T-helper 17 cell (primary cell): Measurements from ENCODE around the gene CACNA1B. TPM values are rescaled to one million over a fixed set of nuclear protein-coding genes. Genes with fewer than 3 reads are reported as not detected.
"Not testable (repeated sequence)": the region's sequence is repeated elsewhere in the genome, so short reads cannot be mapped to it uniquely, and the experiment has no call there.

Experiments
- ATAC-seq: fragments of 150-1000 bp; cut with Tn5 transposase; 2 replicates; pipeline ENCODE4 v1.10.0; 2021; ENCODE audit warnings: mild to moderate bottlenecking, moderate library complexity
- DNase-seq, 3 donors: peaks; one replicate each; pipeline versions ENCODE4 v3.0.0 to v3.0.0-alpha.2; 2020 to 2021
- H3K9me3 ChIP-seq: one replicate; pipeline ENCODE4 v1.7.0; 2013; ENCODE audit warnings: low read length, mild to moderate bottlenecking; ENCODE audit not compliant: control insufficient read depth, poor library complexity, severe bottlenecking
- H3K27ac Mint-ChIP-seq: one replicate; pipeline ENCODE4 v1.8.0; 2022; ENCODE audit warnings: mild to moderate bottlenecking, moderate library complexity, mixed read lengths
- H3K27me3 Mint-ChIP-seq: one replicate; pipeline ENCODE4 v1.8.0; 2022; ENCODE audit warnings: mixed read lengths
- H3K36me3 Mint-ChIP-seq: one replicate; pipeline ENCODE4 v1.8.0; 2022; ENCODE audit warnings: low read depth, mixed read lengths
- H3K4me1 Mint-ChIP-seq: one replicate; pipeline ENCODE4 v1.8.0; 2022; ENCODE audit warnings: mild to moderate bottlenecking, mixed read lengths
- H3K4me3 Mint-ChIP-seq: one replicate; pipeline ENCODE4 v1.8.0; 2022; ENCODE audit warnings: mild to moderate bottlenecking, moderate library complexity, mixed read lengths
- total RNA-seq, 4 donors: library from RNA in 2 of 4; stranded (reverse) in 2 of 4; gene quantifications; one replicate each; pipeline ENCODE4 v1.2.3 and lab custom pipeline; 2022 to 2026

The CACNA1B gene
- total RNA-seq, 2 donors from 2014 or later, result 0.22 TPM; not detected in 1

- not testable (repeated sequence) for H3K9me3 ChIP-seq, DNase-seq, H3K36me3 Mint-ChIP-seq, H3K4me3 Mint-ChIP-seq, H3K4me1 Mint-ChIP-seq, ATAC-seq, H3K27ac Mint-ChIP-seq
- peaks cover 13% of the 10 kb centered on the region for H3K27me3 Mint-ChIP-seq
These were observed 7.0 kb downstream of the CACNA1B start for GRCh38 chr9:137884547-137884946.

GRCh38 chr9:137885121-137885520 is 7.5 kb downstream of the CACNA1B start:
- not testable (repeated sequence) for H3K27ac Mint-ChIP-seq, DNase-seq, ATAC-seq, H3K4me3 Mint-ChIP-seq, H3K9me3 ChIP-seq, H3K4me1 Mint-ChIP-seq, H3K27me3 Mint-ChIP-seq, H3K36me3 Mint-ChIP-seq

- not testable (repeated sequence) for H3K4me1 Mint-ChIP-seq, H3K9me3 ChIP-seq, H3K4me3 Mint-ChIP-seq, DNase-seq, H3K27me3 Mint-ChIP-seq, ATAC-seq, H3K27ac Mint-ChIP-seq, H3K36me3 Mint-ChIP-seq
These were observed 11.0 kb downstream of the CACNA1B start for GRCh38 chr9:137888621-137889020.

DNA sequence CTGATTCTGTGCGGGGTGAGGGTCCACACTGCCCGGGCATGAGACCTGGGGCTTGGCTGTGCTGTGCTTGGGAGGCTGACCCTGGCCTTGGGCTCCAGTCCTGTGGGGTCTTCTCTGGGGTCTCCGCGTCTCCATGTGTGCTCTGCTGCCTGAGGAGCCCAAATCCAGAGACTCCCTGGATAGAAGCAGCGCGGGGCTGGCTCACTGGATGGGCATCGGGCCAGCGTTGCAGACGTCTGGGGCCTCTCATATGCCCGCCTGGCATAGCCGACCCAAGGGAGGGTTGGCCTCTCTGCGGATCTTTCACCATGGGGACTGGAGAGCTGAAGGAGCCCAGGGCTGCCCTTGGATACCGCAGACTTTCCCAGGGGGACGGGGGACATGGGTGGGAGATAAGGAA is 12.4 kb downstream of the CACNA1B start:
- H3K9me3 ChIP-seq, ATAC-seq, H3K4me1 Mint-ChIP-seq, H3K4me3 Mint-ChIP-seq, H3K36me3 Mint-ChIP-seq, H3K27ac Mint-ChIP-seq, H3K27me3 Mint-ChIP-seq, DNase-seq: not testable (repeated sequence)

GRCh38 chr9:137890768-137891587 is 13.4 kb downstream of the CACNA1B start:
- not testable (repeated sequence) for H3K36me3 Mint-ChIP-seq, ATAC-seq, H3K9me3 ChIP-seq, H3K4me1 Mint-ChIP-seq, DNase-seq, H3K4me3 Mint-ChIP-seq, H3K27me3 Mint-ChIP-seq, H3K27ac Mint-ChIP-seq

- H3K36me3 Mint-ChIP-seq, result no peaks in the 10 kb centered on the region
- no peaks in the 10 kb centered on the region for H3K4me1 Mint-ChIP-seq
- ATAC-seq (no peak), DNase-seq (no peak)
- H3K27ac Mint-ChIP-seq, result no peak overlapping the region
- H3K9me3 ChIP-seq, result no peaks in the 10 kb centered on the region
- H3K27me3 Mint-ChIP-seq, result no peaks in the 10 kb centered on the region
- no peak overlapping the region for H3K4me3 Mint-ChIP-seq
These were observed 14.2 kb downstream of the CACNA1B start for GRCh38 chr9:137891588-137892423.

DNA sequence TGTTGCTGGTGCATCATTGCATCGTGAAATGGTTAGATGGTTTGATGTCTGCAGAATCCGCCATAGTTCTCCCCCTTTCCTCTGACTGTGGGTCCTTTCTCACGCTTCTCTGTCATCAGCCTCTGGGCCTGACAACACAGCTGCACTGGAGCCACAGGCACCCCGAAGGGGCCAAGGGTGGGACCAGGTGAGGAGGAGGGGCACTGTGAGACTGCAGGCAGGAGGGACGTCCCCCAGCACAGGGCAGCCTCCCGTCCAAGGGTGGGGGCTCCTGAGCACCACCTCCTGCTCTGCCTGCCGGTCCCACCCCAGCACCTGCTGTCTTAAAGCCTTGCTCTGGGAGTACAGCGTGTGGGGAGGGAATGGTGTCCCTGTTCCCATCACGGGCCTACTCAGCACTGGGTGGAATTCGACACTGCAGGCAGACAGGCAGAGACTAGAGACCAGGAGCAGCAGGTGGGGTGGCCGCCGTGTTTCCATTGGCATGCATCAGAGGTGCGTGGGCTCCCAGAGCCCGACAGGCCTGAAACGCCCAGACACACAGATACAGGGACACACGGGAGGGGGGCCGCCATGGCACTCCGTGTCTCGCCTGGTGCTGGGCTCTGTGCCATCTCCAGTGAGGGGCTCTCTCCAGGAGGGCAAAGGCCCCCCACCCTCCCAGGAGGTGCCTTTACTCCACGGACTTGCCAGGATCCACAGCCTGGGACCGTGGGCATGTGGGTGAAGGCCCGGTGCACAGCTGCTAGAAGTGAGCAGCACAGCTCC is 15.0 kb downstream of the CACNA1B start:
- Mint-ChIP-seq H3K27ac (no peak overlapping the region), H3K4me3 (no peak overlapping the region)
- ATAC-seq, result no peak

GRCh38 chr9:137893670-137894069 is 16.1 kb downstream of the CACNA1B start:
- ATAC-seq, result no peak
- no peaks in the 10 kb centered on the region for H3K36me3 Mint-ChIP-seq
- no peak overlapping the region for H3K4me3 Mint-ChIP-seq
- no peaks in the 10 kb centered on the region for H3K4me1 Mint-ChIP-seq
- no peaks in the 10 kb centered on the region for H3K27me3 Mint-ChIP-seq
- no peak overlapping the region for H3K27ac Mint-ChIP-seq
- no peaks in the 10 kb centered on the region for H3K9me3 ChIP-seq
- no peak for DNase-seq

More for the DNA sequence above, 15.0 kb downstream of the CACNA1B start:
- H3K9me3 ChIP-seq, result no peaks in the 10 kb centered on the region
- DNase-seq, result no peak
- H3K27me3 Mint-ChIP-seq, result no peaks in the 10 kb centered on the region
- no peaks in the 10 kb centered on the region for H3K4me1 Mint-ChIP-seq
- no peaks in the 10 kb centered on the region for H3K36me3 Mint-ChIP-seq

GRCh38 chr9:137899551-137900360 is 22.2 kb downstream of the CACNA1B start:
- Mint-ChIP-seq H3K4me1 (no peaks in the 10 kb centered on the region), H3K27ac (no peak overlapping the region), H3K4me3 (no peak overlapping the region), H3K27me3 (peaks cover 22% of the 10 kb centered on the region), H3K36me3 (peaks cover 2% of the 10 kb centered on the region)
- H3K9me3 ChIP-seq, result no peaks in the 10 kb centered on the region
- DNase-seq (no peak), ATAC-seq (no peak)

DNA sequence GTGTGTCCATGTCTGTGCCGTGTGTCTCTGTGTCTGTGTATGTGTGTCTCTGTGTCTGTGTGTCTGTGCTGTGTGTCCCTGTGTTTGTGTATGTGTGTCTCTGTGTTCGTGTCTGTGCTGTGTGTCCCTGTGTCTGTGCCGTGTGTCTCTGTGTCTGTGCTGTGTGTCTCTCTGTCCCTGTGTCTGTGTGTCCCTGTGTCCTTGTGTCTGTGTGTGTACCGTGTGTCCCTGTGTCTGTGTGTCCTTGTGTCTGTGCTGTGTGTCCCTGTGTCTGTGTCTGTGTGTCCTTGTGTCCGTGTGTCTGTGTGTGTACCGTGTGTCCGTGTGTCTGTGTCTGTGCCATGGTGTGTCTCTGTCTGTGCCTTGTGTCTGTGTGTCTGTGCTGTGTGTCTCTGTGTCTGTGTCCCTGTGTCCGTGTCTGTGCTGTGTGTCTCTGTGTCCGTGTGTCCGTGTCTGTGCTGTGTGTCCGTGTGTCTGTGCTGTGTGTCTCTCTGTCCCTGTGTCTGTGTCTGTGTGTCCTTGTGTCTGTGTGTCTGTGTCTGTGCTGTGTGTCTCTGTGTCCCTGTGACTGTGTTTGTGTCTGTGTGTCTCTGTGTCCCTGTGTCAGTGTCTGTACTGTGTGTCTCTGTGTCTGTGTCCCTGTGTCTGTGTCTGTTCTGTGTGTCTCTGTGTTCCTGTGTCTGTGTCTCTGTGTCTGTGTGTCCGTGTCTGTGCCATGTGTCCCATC is 23.2 kb downstream of the CACNA1B start:
- Mint-ChIP-seq H3K27me3 (peaks cover 24% of the 10 kb centered on the region), H3K4me3 (no peak overlapping the region), H3K27ac (no peak overlapping the region), H3K4me1 (no peaks in the 10 kb centered on the region), H3K36me3 (peaks cover 2% of the 10 kb centered on the region)
- no peak for ATAC-seq
- no peaks in the 10 kb centered on the region for H3K9me3 ChIP-seq
- no peak for DNase-seq

DNA sequence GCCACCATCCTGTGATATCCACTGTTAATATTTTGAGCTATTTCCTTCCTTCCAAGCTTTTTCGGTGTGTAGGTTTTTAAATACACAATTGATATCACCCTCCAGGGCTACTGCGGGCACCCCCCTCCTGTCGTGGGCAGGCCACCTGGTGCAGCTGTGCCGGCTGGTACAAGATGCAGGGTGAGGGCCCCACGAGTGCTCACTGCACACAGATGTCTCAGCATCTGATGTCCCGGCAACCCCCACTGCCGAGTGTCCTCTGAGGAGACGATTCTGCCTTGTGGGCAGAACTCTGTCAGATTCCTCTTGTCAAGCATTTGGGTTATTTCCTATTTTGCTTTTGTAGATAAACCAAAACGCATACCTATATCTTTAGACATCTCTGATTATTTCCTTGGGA is 25.1 kb downstream of the CACNA1B start:
- H3K4me1 Mint-ChIP-seq, result no peaks in the 10 kb centered on the region
- H3K9me3 ChIP-seq, result no peaks in the 10 kb centered on the region
- no peak for DNase-seq
- H3K27me3 Mint-ChIP-seq, result peaks cover 39% of the 10 kb centered on the region
- no peak for ATAC-seq
- no peak overlapping the region for H3K27ac Mint-ChIP-seq
- no peak overlapping the region for H3K4me3 Mint-ChIP-seq
- peaks cover 2% of the 10 kb centered on the region for H3K36me3 Mint-ChIP-seq

- H3K27me3 Mint-ChIP-seq, result peaks cover 48% of the 10 kb centered on the region
- no peak overlapping the region for H3K4me3 Mint-ChIP-seq
- DNase-seq (no peak), ATAC-seq (no peak)
- H3K9me3 ChIP-seq, result no peaks in the 10 kb centered on the region
- no peak overlapping the region for H3K27ac Mint-ChIP-seq
- no peaks in the 10 kb centered on the region for H3K4me1 Mint-ChIP-seq
- peaks cover 2% of the 10 kb centered on the region for H3K36me3 Mint-ChIP-seq
These were observed 28.2 kb downstream of the CACNA1B start for GRCh38 chr9:137905740-137906139.
